GM18511 (cell line): ENCODE results near the gene HINT1.
"Not testable (repeated sequence)": the region's sequence is repeated elsewhere in the genome, so short reads cannot be mapped to it uniquely, and the experiment has no call there.

Experiments
- ATAC-seq: cut with Tn5 transposase; IDR thresholded peaks from one replicate; pipeline ENCODE4 v1.9.1; 2021; ENCODE audit warnings: mild to moderate bottlenecking, moderate library complexity; ENCODE audit not compliant: unreplicated experiment

The HINT1 gene

DNA sequence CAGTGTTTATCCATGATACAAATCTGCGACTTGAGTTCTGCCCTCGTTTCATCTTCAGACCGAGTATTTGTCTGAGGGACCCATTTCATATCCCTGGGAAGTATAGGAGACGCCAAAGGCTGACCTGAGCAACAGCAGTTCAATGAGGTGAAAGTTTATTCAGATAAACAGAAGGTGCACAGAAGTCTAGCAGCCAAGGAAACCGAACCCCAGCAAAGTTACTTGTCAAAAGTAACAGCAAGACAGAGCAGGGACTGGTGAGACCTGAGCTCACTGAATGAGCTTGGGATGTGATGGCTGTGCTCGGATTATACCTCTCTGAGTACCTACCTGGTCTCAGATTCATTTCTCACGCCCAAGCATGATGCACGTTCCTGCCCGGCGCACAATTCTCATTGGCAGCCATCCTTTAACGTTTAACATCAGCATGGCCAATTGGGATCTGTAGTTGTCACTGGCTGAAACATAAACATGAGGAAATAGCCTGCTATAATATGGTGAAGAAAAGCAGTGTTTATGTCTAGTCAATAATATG, 6.3 kb upstream of the HINT1 start:
- ATAC-seq: peak; percentile 1

DNA sequence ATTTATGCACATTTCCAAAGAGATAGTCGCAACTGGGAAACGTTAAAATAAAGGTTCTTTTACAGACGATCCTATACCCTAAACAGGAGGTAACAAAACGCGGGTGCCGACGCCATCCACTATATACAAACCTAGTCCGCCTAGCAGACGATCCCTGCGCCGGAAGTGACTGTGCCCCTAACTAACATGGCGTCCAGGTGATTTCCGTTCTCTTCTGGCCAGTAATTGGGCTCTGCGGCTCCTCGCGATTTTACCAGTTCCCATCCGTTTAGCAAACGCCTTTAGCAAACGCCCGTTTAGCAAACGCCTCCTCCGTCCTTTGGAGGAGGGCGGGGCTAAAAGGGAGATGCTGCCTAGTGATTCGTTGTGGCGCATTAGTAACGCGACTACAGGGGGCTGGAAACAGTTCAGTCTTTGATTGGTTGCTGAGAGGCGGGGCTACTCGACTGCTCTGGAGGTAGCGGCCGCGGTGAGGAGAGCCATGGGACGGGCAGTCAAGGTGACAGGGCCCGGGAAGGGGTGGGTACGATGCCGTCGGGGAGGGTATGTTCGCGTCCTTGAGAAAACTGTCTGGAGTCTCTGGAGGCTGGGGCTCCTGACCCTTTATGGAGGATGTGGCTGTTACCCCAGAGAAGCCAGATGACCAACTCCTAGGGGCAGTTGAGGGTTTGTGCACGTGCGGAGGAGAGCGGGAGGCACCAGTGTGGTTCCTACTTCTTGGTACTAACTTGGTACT, 5.7 kb upstream of the HINT1 start, which contains the start of gene LYRM7:
TSS of gene LYRM7 (plus strand) at position 405 of the 736 bp plus-strand sequence. CDS start at position 482, 77 bp downstream.
- peak; percentile 98 for ATAC-seq

DNA sequence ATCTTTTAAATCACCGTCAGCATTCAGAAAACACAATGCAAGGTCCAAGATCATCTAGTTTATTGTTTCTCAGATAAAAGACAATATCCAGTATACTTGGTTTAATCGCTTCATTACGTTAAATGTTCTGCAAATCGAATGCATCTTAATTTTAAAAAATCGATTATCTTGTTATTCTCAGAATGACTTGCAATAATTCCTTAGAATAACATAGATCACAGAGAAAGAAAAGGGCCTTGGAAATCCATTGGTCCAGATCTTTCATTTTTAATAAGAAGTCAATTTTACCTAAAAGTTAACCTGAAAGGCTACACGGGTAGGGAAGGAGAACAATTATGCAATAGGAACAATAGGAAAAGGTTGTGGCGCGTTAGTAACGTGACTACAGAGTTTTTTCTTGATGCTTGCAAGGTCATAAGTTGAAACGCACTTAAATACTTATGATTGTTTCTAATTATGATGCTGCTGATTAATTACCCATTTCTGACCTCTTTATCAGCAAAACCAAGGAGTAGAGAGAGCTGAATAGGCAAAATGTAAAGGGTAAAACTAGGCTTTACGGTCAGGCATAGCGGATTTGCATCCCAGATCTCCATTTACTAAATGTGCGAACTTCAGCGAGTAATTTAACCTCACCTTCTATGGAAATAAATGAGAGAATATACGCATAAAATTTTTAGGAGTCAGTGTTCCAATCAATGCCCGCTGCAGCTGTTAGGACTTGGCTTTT, 4.9 kb upstream of the HINT1 start:
- no peak for ATAC-seq

DNA sequence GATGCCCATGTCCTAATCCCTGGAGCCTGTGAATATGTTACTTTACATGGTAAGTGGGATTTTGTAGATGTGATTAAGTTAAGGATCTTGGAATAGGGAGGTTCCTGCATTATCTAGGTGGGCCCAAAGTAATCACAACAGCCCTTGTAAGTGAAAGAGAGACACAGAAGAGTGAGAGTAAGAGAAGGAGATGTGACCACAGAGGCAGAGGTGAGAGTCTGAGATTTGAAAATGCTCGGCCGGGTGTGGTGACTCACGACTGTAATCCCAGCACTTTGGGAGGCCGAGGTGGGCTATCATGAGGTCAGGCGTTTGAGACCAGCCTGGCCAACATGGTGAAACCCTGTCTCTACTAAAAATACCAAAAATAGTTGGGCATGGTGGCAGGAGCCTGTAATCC, 2.6 kb upstream of the HINT1 start:
- no peak for ATAC-seq

DNA sequence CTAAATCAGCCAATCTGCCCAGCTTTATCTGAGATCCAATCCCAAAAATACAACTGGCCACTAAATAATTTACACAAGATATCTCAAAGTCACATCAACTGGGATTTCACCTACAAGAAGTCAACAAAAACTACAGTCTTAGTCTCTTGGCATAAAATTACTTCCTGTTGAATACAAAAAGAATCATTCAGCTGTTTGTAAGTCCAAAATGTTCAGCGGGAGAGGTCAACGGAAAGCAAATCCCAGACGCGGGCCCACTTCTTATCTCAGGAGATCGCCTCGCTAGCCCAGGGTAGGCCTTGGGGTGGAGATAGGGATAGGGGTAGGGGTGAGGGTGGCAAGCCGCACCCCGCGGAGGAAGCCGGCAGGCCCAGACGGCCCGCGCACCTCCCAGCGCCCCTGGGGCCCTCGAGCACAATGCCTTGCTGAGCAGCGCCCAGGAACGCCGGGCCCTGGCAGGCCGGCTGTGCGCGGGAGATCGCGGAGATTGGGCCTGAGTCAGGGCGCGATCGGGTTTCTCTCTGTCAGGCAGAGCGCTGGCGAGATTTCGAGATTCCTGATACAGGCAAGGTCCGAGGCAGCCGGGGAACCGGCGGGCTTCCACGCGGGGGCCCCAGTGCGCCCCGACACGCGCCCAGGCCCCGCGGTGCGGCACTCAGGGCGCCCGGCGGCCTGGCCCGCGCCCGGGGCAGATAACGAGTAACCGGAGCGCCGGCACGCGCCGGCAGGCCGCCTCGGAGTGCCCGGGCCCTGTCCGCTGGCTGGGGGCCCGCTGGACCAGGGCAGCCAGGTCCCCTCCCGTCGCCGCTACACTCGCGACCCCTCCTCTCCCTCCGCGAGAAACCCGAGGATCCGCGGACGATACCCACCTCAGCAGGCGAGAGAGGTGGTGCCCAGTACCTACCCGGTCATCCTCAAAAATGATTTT, 601 bp downstream of the HINT1 start:
- peak; percentile 79 for ATAC-seq

DNA sequence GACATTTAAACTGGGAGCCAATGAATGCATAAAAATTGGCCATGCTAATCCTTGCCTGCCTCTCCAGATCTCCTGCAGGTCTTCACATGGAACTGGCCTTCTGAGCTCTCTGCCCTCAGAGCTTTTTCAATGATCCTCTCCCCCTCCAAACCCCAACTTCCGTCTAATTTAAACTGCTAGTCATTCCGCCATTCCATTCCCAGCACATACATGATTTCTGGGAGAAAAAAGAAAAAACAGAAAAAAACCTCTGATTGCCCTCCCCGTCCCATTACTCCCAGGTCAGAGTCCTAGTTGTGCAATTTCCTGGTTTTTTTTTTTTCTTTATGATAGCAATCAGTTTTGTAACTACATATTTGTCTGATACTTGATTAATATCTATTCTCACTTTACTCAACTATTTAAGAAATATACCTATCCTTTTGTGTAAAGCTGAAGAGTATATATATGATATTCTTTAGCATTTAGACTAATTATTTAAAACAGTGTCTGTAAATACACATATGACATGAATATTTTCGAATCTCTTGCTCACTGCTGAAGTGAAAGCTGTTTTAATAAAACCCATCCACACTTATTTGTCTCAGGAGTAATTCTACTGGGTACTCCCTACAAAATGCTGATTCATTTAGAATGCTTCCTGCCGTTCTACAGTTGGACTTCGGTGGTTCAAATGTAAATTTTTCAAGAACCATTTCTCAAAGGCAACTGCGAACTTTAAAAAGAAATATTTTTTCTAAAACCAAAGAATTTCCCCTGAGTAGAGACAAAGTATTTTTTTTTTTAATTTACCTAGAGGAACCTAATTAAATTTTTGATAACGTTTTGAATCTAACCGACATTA, 1.6 kb downstream of the HINT1 start:
- no peak for ATAC-seq

DNA sequence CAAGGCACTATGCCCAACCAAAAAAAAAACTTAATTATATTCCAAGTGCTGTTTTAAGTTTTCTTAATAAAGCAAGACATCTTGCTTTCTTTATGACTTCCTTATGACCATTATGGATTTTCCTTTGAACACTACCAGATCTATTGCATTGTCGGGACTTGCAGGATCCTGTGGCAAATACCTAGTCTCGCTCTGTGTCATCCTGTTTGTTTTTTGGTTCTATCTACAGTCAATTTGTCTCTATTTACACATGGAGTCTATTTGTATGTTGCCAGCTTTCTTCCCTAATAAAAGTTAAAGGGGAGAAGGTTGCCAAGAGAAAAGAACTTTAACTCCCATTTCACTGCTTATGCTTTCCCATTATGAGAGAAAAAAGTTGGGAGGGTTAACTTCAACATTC, 4.9 kb downstream of the HINT1 start:
- no peak for ATAC-seq

DNA sequence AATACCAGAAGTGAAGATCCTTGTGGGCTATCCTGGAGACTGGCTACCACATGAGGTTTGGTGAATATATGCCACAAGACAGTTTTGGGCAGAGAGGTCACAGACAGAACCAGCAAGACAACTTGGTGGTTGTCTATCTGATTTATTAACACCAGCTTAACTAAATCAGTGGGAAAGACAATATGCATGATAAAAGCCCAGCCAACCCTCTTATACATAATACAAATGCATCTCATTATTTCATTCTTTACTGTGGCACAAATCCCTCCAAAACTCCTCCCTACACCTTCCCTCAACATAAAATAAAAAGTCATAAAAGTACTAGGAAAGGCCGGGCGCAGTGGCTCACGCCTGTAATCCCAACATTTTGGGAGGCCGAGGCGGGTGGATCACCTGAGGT, 8.1 kb downstream of the HINT1 start:
- no peak for ATAC-seq

DNA sequence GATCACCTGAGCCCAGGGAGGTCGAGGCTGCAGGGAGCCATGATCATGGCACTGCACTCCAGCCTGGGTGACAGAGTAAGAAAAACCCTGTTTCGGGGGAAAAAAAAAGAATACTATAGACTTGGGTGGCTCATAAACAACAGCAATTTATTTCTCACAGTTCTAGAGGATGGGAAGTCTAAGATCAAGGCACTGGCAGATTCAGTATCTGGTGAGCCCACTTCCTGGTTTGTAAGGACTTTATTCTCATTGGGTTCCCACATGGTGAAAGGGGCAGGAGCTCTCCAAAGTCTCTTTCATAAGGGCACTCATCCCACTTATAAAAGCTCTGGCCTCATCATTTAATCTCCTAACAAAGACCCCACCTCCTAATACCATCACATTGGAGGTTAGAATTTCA, 8.7 kb downstream of the HINT1 start:
- no peak for ATAC-seq

DNA sequence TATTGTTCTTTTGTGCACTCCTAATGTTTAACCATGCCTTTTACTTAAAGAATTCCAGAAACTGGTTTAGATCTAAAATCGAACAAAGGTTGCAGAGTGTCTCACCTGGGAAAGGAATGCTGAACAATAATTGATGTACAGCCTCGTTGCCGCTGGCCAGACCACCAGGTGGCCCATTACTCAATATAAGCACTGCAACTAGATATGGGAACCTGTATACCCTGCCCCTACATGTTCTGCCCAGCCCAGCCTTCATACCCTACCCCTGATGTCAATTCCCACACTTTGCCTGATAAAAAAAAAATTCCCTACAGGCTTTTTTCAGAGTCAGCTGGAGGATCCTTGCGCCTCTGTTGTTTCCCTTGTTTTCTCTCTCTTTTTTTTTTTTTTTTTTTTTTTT, 13.8 kb downstream of the HINT1 start:
- no peak for ATAC-seq

DNA sequence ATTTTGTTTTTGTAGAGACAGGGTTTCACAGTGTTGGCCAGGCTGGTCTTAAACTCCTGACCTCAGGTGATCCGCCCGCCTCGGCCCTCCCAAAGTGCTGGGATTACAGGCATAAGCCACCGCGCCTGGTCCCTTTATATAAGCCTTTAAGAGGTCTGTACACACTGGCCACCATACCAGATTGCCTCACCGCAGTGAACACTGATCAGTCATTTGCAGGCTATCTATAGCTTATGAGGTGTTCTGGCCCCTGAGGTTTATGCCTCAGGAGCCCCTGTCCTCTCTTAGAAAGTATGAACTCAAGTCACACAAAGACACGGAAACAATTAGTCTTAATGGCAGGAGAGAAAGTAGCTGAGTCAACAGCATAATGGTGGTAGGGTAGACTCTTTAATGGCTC, 14.6 kb downstream of the HINT1 start:
- ATAC-seq: no peak

DNA sequence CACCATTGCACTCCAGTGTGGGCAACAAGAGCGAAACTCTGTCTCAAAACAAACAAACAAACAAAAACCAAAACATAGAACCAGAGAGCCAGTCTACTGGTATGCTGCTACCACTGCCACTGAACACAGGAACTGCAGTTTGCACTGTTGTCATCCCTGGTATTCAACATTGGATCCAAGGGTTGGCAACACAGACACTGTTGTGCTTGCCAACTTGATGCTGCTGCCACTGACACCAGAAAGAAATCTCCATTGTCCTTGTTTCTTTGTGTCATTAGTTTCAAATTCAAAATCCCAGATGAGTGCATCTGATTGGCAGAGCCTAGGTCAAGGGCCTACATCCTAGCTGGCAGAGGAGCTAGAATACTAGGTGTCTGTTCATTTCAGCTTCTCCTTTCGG, 16.2 kb downstream of the HINT1 start:
- no peak for ATAC-seq

DNA sequence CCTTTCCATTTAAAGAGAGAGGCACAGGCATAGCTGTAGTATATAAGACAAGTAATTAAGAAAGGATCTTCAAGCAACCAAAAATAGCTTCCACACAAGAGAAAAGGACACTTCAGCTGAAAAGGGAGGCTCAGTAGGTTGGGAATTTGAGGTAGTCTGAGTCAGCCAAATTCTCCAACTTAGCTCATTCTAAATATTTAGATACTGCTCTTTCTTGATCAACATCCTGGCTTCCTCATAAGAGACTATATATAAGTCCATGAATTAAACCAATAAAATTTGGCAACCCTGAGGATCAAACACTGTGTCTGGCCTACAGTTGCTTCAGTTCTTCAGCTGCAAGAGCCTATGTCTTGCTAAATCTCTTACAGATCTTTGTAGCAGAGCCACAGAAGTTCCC, 17.8 kb downstream of the HINT1 start:
- no peak for ATAC-seq

DNA sequence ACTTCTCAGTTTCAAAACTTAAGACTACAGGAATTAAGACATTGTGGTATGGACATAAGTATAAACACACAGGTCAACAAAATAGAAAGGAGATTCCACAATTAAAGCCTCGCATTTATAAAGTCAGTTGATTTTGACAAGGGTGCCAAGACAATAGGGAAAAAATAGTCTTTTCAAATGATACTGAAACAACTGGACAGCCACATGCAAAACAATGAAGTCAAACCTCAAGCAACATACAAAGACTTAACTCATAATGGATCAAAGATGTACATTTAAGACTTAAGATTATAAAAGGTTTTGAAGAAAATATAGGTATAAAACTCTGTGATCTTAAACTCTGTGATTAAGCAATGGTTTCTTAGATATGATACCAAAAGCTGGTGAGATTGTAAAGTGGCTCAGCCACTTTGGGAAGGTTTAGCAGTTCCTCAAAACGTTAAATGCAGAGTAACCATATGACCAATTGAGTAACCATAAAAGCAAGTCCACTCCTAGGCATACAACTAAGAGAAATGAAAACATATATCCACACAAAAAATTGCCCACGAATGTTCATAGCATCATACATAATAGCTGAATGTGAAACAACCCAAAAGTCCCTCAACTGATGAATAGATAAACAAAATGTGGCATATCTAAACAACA, 22.0 kb downstream of the HINT1 start:
- ATAC-seq: no peak

DNA sequence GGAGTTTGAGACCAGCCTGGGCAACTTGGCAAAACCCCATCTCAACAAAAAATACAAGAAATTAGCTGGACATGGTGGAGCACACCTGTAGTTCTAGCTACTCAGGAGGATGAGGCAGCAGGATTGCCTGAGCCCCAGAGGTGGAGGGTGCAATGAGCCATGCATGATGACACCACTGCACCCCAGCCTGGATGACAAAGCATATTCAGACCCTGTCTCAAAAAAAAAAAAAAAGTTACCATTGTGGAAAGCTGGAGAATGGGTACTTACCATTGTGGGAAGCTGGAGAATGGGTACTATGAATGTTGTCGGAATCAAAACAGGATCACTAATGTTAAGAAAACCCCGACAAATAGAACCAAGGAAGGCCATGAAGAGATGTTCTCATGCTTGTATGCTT, 25.7 kb downstream of the HINT1 start:
- no peak for ATAC-seq

DNA sequence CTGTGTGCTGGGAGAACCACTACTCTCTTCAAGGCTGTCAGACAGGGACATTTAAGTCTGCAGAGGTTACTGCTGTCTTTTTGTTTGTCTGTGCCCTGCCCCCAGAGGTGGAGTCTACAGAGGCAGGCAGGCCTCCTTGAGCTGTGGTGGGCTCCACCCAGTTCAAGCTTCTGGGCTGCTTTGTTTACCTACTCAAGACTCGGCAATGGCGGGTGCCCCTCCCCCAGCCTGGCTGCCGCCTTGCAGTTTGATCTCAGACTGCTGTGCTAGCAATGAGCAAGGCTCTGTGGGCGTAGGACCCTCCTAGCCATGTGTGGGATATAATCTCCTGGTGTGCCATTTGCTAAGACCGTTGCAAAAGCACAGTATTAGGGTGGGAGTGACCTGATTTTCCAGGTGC, 26.6 kb downstream of the HINT1 start:
- ATAC-seq: not testable (repeated sequence)

DNA sequence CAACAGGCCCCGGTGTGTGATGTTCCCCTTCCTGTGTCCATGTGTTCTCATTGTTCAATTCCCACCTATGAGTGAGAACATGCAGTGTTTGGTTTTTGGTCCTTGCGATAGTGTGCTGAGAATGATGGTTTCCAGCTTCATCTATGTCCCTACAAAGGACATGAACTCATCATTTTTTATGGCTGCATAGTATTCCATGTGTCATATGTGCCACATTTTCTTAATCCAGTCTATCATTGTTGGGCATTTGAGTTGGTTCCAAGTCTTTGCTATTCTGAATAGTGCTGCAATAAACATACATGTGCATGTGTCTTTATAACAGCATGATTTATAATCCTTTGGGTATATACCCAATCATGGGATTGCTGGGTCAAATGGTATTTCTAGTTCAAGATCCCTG, 32.0 kb downstream of the HINT1 start:
- ATAC-seq: not testable (repeated sequence)

DNA sequence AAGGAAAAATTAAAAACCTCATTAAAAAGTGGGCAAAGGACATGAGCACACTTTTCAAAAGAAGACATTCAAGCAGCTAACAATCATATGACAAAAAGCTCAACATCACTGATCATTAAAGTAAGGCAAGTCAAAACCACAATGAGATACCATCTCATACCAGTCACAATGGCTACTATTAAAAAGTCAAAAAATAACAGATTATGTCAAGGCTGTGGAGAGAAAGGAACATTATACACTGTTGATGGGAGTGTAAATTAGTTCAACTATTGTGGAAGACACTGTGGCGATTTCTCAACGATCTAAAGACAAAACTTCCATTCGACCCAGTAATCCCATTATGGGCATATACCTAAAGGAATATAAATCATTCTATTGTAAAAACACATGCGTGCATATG, 35.8 kb downstream of the HINT1 start:
- ATAC-seq: no peak

DNA sequence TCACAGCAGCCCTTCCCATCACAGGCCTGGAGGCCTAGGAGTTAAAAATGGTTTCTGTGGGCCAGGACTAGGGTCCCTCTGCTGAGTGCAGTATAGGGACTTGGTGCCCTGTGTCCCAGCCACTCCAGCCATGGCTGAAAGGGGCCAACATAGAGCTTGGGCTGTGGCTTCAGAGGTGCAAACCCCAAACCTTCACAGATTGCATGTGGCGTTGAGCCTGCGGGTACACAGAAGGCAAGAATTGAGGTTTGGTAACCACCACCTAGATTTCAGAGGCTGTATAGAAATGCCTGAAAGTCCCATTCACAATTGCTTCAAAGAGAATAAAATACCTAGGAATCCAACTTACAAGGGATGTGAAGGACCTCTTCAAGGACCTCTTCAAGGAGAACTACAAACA, 37.8 kb downstream of the HINT1 start:
- not testable (repeated sequence) for ATAC-seq

DNA sequence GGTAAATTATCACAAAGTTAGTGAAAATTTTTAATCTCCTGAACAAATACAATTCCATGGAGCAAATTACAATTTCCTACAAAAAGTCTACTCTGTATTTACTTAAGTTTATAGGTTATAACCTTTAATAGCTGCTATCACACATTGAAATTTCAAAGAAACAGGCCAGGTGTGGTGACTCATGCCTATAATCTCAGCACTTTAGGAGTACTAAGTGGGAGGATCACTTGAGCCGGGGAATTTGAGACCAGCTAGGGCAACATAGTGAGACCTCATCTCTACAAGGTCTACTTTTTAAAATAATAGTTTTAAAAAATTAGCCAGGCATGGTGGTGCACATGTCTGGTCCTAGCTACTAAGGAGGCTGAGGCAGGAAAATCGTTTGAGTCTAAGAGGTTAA, 50.3 kb downstream of the HINT1 start:
- no peak for ATAC-seq
